Omental fat pad (tissue), 4 donors: ENCODE data around the gene ADNP2. TPM values are rescaled to one million over a fixed set of nuclear protein-coding genes. Genes with fewer than 3 reads are reported as not detected.

Experiments used
- ATAC-seq: fragments of 150-250 bp; one replicate; pipeline ENCODE4 v1.9.1; 2016; ENCODE audit warnings: mild to moderate bottlenecking, moderate library complexity; ENCODE audit not compliant: low FRiP score
- DNase-seq: peaks from one replicate; pipeline ENCODE4 v3.0.0-alpha.2; 2019; ENCODE audit warnings: low spot score
- CTCF ChIP-seq, 3 donors: fragments of 450-650 bp; IDR thresholded peaks; one replicate each; pipeline ENCODE4 v1.5.1; 2016 to 2017; ENCODE audit warnings: antibody characterized with exemption in 3 of 3, mild to moderate bottlenecking in 3 of 3, moderate library complexity in 2 of 3
- total RNA-seq, 4 donors: library from RNA; depleted of rRNA; stranded (reverse); fragments of >200 nt; gene quantifications; one replicate each; pipeline ENCODE4 v1.1.0, GENCODE V29; 2016

ADNP2 gene
- total RNA-seq, 4 donors from 2014 or later = 13.2 to 22.6 (median 16.1) TPM

GRCh38 chr18:80140455-80140985, 31.5 kb downstream of the ADNP2 start:
- DNase-seq (no peak), ATAC-seq (no peak)
- TF ChIP-seq CTCF (IDR thresholded peaks at IDR 0.05) = no peak

DNA sequence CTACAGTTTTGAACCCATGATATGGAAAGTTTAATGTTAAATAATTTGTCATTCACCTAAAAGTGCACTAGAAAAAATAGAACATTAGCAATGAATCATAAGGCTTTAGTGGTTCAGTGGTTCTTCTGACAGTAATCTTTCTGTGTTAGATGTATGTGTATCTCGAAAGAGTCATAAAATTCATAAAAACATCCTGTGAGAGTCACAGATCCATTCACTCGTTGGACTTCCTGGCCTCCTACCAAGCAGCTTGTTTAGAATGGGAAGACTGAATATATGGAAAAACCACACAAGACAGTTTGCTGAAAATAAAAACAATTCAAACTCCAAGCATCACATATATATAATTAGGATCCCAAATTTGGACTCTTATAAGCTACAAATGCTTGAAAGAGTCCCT, 34.8 kb downstream of the ADNP2 start:
- TF ChIP-seq CTCF (IDR thresholded peaks at IDR 0.05) = no peak
- DNase-seq (no peak), ATAC-seq (no peak)

- TF ChIP-seq CTCF (IDR thresholded peaks at IDR 0.05) = no peak
- no peak for DNase-seq
- ATAC-seq = no peak
Observed at GRCh38 chr18:80145196-80145804, 36.2 kb downstream of the ADNP2 start.

DNA sequence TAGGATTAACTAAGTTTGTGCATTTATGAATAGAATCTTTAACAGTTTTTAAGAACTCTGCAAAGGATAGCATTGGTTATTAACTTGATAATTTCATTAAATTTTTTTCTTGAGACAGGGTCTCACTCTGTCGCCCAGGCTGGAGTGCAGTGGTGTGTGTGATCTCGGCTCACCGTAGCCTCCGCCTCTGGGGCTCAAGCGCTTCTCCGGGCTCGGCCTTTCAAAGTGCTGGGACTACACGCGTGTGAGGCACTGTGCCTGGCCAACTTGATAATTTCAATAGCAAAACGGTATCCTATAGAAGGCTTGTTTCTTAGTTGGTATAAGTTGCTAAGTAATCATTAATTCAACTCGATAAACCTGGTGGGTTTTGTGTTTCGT, 38.0 kb downstream of the ADNP2 start:
- DNase-seq = no peak
- peak; percentile 31 for ATAC-seq
- TF ChIP-seq CTCF (IDR thresholded peaks at IDR 0.05) = no peak

GRCh38 chr18:80147418-80148325, 38.6 kb downstream of the ADNP2 start:
- ATAC-seq = peak; percentile 86
- DNase-seq = peak; percentile 79
- no peak for TF ChIP-seq CTCF (IDR thresholded peaks at IDR 0.05)

- ATAC-seq (no peak), DNase-seq (no peak)
- TF ChIP-seq CTCF (IDR thresholded peaks at IDR 0.05) = no peak
Observed at GRCh38 chr18:80148326-80149199, 39.5 kb downstream of the ADNP2 start.
